ENCODE measurements around the gene PLEKHG7. TPM values are rescaled to one million over a fixed set of nuclear protein-coding genes. Genes with fewer than 3 reads are reported as not detected.

The PLEKHG7 gene
- total and polyA plus RNA-seq, 9 of the 15 experiments (the other 6 are each of a cell fraction or from before 2014, with no cell fraction given), result 0.03 TPM; not detected in 8

DNA sequence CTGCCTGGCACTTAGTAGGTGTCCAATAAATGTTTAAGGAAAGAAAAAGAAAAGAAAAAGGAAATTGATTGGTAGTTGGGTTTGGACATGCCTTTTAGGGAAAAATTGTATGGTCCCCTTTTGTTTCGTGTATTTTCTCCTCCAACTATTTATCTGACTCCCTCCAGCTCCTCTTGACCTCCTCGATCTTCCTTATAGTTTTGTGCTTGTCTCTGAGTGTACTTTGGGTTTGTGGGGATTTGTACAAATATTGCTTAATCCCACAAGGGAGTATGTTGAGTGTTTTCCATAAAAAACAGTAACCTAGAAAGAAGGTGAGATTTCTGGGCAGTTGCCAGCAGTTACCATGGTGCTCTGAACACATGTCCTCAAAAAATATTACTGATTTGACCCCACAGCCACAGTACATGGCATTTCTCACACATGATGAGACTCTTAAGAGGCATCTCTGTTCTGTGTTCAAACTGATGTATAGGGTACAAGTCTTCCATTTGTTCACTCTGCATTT is 15.7 kb downstream of the PLEKHG7 start (continued):
- TF ChIP-seq, protein P1, sequence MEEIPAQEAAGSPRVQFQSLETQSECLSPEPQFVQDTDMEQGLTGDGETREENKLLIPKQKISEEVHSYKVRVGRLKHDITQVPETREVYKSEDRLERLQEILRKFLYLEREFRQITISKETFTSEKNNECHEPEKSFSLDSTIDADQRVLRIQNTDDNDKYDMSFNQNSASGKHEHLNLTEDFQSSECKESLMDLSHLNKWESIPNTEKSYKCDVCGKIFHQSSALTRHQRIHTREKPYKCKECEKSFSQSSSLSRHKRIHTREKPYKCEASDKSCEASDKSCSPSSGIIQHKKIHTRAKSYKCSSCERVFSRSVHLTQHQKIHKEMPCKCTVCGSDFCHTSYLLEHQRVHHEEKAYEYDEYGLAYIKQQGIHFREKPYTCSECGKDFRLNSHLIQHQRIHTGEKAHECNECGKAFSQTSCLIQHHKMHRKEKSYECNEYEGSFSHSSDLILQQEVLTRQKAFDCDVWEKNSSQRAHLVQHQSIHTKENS (CRISPR knock-in tag; IDR thresholded peaks at IDR 0.05), result no peak

DNA sequence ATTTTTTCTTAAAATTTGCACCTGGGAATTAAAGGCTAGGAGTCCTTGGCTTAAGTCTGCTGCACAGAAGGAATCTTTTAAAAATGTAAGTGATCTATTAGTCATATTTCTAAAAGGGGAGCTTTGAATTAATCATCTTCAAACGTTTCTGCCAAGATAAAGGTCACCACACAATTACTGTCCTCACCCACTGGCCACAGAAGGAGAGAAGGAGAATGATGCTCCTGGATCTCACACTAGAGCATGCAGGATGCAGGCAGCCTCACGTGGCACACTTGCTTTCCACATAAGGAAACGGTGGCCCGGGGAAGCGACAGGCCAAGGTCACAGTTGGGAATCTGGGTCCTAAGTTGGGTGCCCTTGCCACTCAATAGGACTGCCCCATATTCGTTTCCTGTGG is 16.9 kb downstream of the PLEKHG7 start:
- TF ChIP-seq CBFA2T2 (conservative IDR thresholded peaks at IDR 0.05), result no peak
- TF ChIP-seq ZNF24 (IDR thresholded peaks at IDR 0.05), result no peak
- TF ChIP-seq, protein P2, sequence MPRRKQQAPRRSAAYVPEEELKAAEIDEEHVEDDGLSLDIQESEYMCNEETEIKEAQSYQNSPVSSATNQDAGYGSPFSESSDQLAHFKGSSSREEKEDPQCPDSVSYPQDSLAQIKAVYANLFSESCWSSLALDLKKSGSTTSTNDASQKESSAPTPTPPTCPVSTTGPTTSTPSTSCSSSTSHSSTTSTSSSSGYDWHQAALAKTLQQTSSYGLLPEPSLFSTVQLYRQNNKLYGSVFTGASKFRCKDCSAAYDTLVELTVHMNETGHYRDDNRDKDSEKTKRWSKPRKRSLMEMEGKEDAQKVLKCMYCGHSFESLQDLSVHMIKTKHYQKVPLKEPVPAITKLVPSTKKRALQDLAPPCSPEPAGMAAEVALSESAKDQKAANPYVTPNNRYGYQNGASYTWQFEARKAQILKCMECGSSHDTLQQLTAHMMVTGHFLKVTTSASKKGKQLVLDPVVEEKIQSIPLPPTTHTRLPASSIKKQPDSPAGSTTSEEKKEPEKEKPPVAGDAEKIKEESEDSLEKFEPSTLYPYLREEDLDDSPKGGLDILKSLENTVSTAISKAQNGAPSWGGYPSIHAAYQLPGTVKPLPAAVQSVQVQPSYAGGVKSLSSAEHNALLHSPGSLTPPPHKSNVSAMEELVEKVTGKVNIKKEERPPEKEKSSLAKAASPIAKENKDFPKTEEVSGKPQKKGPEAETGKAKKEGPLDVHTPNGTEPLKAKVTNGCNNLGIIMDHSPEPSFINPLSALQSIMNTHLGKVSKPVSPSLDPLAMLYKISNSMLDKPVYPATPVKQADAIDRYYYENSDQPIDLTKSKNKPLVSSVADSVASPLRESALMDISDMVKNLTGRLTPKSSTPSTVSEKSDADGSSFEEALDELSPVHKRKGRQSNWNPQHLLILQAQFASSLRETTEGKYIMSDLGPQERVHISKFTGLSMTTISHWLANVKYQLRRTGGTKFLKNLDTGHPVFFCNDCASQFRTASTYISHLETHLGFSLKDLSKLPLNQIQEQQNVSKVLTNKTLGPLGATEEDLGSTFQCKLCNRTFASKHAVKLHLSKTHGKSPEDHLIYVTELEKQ (CRISPR knock-in tag; IDR thresholded peaks at IDR 0.05), result no peak
- no peak for TF ChIP-seq NCOA1 (IDR thresholded peaks at IDR 0.05; ENCODE audit: low read depth)
- TF ChIP-seq RNF2 (IDR thresholded peaks at IDR 0.05), result no peak
- TF ChIP-seq NCOA2 (IDR thresholded peaks at IDR 0.05; ENCODE audit: partially characterized antibody in 2 of 2), result no peak
- no peak for TF ChIP-seq BCOR (IDR thresholded peaks at IDR 0.05)
- TF ChIP-seq, protein P3, sequence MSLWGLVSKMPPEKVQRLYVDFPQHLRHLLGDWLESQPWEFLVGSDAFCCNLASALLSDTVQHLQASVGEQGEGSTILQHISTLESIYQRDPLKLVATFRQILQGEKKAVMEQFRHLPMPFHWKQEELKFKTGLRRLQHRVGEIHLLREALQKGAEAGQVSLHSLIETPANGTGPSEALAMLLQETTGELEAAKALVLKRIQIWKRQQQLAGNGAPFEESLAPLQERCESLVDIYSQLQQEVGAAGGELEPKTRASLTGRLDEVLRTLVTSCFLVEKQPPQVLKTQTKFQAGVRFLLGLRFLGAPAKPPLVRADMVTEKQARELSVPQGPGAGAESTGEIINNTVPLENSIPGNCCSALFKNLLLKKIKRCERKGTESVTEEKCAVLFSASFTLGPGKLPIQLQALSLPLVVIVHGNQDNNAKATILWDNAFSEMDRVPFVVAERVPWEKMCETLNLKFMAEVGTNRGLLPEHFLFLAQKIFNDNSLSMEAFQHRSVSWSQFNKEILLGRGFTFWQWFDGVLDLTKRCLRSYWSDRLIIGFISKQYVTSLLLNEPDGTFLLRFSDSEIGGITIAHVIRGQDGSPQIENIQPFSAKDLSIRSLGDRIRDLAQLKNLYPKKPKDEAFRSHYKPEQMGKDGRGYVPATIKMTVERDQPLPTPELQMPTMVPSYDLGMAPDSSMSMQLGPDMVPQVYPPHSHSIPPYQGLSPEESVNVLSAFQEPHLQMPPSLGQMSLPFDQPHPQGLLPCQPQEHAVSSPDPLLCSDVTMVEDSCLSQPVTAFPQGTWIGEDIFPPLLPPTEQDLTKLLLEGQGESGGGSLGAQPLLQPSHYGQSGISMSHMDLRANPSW (CRISPR knock-in tag; IDR thresholded peaks at IDR 0.05), result no peak
- no peak for TF ChIP-seq IRF2 (CRISPR knock-in tag; IDR thresholded peaks at IDR 0.05)
- no peak for TF ChIP-seq RBM14 (IDR thresholded peaks at IDR 0.05; ENCODE audit: borderline replicate concordance, insufficient read depth, low read depth, low read length)
- no peak for TF ChIP-seq EP400 (IDR thresholded peaks at IDR 0.05)
- TF ChIP-seq TEAD4 (IDR thresholded peaks at IDR 0.05; ENCODE audit: low read length), result no peak
- no peak for TF ChIP-seq TEAD4 (CRISPR knock-in tag; IDR thresholded peaks at IDR 0.05; ENCODE audit: borderline replicate concordance)
- no peak overlapping the region for H3K9ac ChIP-seq (ENCODE audit: insufficient read depth in 1 of 2, low read depth in 2 of 2, low read length in 2 of 2)
- no peak overlapping the region for H3K4me2 ChIP-seq (ENCODE audit: insufficient read depth, low read length)
- H3K79me2 ChIP-seq (ENCODE audit: control insufficient read depth, insufficient read depth, low read length), result no peaks in the 10 kb centered on the region
- no peaks in the 10 kb centered on the region for H4K20me1 ChIP-seq (replicated peaks; ENCODE audit: control insufficient read depth, insufficient read depth, low read length)
- H2AFZ ChIP-seq (ENCODE audit: low read depth, low read length), result no peak overlapping the region
- H3K27ac ChIP-seq (ENCODE audit: extremely low read depth, low read depth, low read length), result no peak overlapping the region
- no peaks in the 10 kb centered on the region for H3K9me1 ChIP-seq (ENCODE audit: control insufficient read depth, insufficient read depth, low read length)
- whole genome bisulfite sequencing (ENCODE audit: insufficient coverage, low coverage, missing lambda C conversion rate), result 0% methylated on average over 6 of the region's 6 CpGs
- H3K4me1 ChIP-seq (replicated peaks in 1 of 2; ENCODE audit: control insufficient read depth in 2 of 2, insufficient read depth in 2 of 2, low read length in 2 of 2), result no peaks in the 10 kb centered on the region
- no peaks in the 10 kb centered on the region for H3K36me3 ChIP-seq (ENCODE audit: control insufficient read depth, insufficient read depth, low read length)
- H3K27me3 ChIP-seq (ENCODE audit: control insufficient read depth in 2 of 2, insufficient read depth in 2 of 2, low read length in 2 of 2), result peaks cover 6 to 10% of the 10 kb centered on the region in 2 experiments; a peak in 4 of 5 replicates
- FAIRE-seq, result no peak
- no peak for ATAC-seq
- no TSS peak for BruUV-seq (replicated peaks)
- POLR2A ChIA-PET, result no interaction called here
- H3K4me3 ChIP-seq, result no peak overlapping the region
- no peak for DNase-seq (ENCODE audit: extremely low read depth in 1 of 4, low spot score in 3 of 4)
- 0 out of 2 replicates have a peak, but pooled peaks cover 2% of the 10 kb centered on the region for H3K9me3 ChIP-seq (replicated peaks; ENCODE audit: control insufficient read depth, insufficient read depth, low read depth, low read length)
- in situ Hi-C loops (cut with MboI) (no loop called here), intact Hi-C loops (cut with micrococcal nuclease) (no loop called here)
- CTCF ChIA-PET (ENCODE audit: low intra/inter-chr PET ratio), result no interaction called here
